Vagina (tissue), 2 donors: ENCODE measurements around the gene MEF2C. TPM values are rescaled to one million over a fixed set of nuclear protein-coding genes. Genes with fewer than 3 reads are reported as not detected.

ENCODE experiments used
- DNase-seq, 2 donors: peaks; one replicate each; pipeline ENCODE4 v3.0.0-alpha.2; 2017; ENCODE audit errors: extremely low spot score in 2 of 2
- H3K27ac ChIP-seq: fragments of 200-600 bp; sonication (generic); one replicate; pipeline ENCODE4 v1.5.1; 2019
- H3K27me3 ChIP-seq: fragments of 200-600 bp; sonication (generic); one replicate; pipeline ENCODE4 v1.5.1; 2019
- H3K36me3 ChIP-seq, 2 donors: fragments of 200-600 bp; sonication (generic); one replicate each; pipeline ENCODE4 v1.5.1; 2017 to 2019
- H3K4me1 ChIP-seq: fragments of 200-600 bp; sonication (generic); one replicate; pipeline ENCODE4 v1.5.1; 2019
- H3K4me3 ChIP-seq, 2 donors: fragments of 200-600 bp; sonication (generic); 1 replicate in 1 of 2; 2 replicates in 1 of 2; pipeline ENCODE4 v1.5.1; 2016 to 2019
- H3K9me3 ChIP-seq: fragments of 200-600 bp; sonication (generic); one replicate; pipeline ENCODE4 v1.5.1; 2019
- CTCF ChIP-seq, 3 experiments: fragments of 450-650 bp in 2 of 3; fragments of 200-600 bp in 1 of 3; sonication (generic) in 1 of 3; IDR thresholded peaks; one replicate each; pipeline ENCODE4 v1.5.1; 2017 to 2019; ENCODE audit warnings: antibody characterized with exemption in 3 of 3, mild to moderate bottlenecking in 2 of 3, moderate library complexity in 2 of 3
- POLR2A ChIP-seq, 2 donors: fragments of 450-650 bp; IDR thresholded peaks; one replicate each; pipeline ENCODE4 v1.6.1; 2017; ENCODE audit warnings: antibody characterized with exemption in 2 of 2, mild to moderate bottlenecking in 2 of 2, moderate library complexity in 2 of 2
- POLR2AphosphoS5 ChIP-seq, 2 donors: sonication (generic); formaldehyde crosslinking; IDR thresholded peaks; one replicate each; pipeline ENCODE4 v1.9.0; 2017; ENCODE audit warnings: antibody characterized with exemption in 2 of 2, mild to moderate bottlenecking in 2 of 2, low read depth in 1 of 2; ENCODE audit not compliant: insufficient read depth in 1 of 2
- intact Hi-C: fragments of 100-400 bp; cut with DNase I; formaldehyde crosslinking; loops from one replicate; pipeline ENCODE4 v1.15.1; 2023
- total RNA-seq: library from RNA; depleted of rRNA; stranded (reverse); fragments of >200 nt; gene quantifications from one replicate; pipeline ENCODE4 v1.2.3, GENCODE V29; 2016

MEF2C gene
- total RNA-seq, 1 donor from 2014 or later = 22.3 TPM

DNA sequence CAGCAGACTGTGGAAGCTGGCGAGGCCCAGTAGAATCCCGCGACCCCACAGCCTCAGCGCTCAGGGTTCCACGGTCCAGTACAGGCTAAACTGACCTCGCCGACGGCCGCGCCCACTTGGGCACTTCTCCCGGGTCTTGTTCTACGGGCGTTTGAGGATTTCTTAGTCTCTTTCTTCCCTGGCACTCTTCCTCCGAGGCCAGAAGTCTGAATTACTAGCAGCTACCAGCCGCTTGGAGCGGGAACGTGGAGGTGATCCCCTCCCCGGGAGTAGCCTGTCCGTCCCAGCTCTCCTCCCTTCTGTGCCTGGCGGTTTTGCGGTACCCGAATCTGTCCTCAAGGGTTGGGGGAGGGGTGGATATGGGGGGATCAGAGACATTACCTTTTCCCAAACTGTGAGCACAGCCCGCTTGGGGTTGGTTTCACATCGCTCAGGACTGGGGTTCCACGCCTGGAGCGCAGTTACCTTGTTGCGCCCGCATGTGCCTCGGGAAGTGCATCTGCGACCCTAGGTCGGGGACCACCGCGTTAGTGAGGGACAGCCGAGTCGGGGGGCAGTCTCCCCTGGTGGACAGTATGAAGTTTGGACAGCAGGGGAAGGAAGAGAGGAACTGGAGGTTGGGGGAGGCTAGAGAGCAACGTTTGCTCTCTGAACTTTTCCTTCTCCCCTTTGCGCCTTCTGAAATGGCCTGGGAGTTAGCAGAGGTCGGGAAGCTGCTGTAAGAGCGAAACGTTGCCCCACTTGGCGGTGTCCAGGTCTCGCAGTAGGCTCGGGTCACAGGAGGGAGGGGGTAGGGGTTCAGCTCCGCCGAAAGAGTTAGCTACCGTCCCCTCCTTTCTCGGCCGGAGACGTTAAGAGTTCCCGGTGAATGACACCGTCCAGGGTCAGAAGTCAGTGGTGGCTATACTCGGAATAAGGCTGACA, 190.8 kb downstream of the MEF2C start:
- no peak for DNase-seq
- intact Hi-C loops = no loop called here
- Histone ChIP-seq H3K9me3 (no peaks in the 10 kb centered on the region), H3K4me1 (peaks cover 26% of the 10 kb centered on the region), H3K4me3 (peak overlapping the region in 1 of 2 donors; percentile 15), H3K27ac (no peak overlapping the region), H3K27me3 (peaks cover 22% of the 10 kb centered on the region), H3K36me3 (no peaks in the 10 kb centered on the region)
- TF ChIP-seq CTCF (IDR thresholded peaks at IDR 0.05) (no peak), POLR2AphosphoS5 (IDR thresholded peaks at IDR 0.05; ENCODE audit: insufficient read depth in 1 of 2, low read depth in 1 of 2) (no peak), POLR2A (IDR thresholded peaks at IDR 0.05) (no peak)

GRCh38 chr5:88691230-88691582, 191.8 kb downstream of the MEF2C start:
- intact Hi-C loops = no loop called here
- Histone ChIP-seq H3K36me3 (no peaks in the 10 kb centered on the region), H3K9me3 (no peaks in the 10 kb centered on the region), H3K27me3 (peaks cover 28% of the 10 kb centered on the region), H3K27ac (no peak overlapping the region), H3K4me3 (peak overlapping the region in 1 of 2 donors; percentile 34), H3K4me1 (peaks cover 26% of the 10 kb centered on the region)
- no peak for TF ChIP-seq POLR2A (IDR thresholded peaks at IDR 0.05)
- TF ChIP-seq POLR2AphosphoS5 (IDR thresholded peaks at IDR 0.05; ENCODE audit: insufficient read depth in 1 of 2, low read depth in 1 of 2) = no peak
- no peak for TF ChIP-seq CTCF (IDR thresholded peaks at IDR 0.05)
- DNase-seq = no peak

DNA sequence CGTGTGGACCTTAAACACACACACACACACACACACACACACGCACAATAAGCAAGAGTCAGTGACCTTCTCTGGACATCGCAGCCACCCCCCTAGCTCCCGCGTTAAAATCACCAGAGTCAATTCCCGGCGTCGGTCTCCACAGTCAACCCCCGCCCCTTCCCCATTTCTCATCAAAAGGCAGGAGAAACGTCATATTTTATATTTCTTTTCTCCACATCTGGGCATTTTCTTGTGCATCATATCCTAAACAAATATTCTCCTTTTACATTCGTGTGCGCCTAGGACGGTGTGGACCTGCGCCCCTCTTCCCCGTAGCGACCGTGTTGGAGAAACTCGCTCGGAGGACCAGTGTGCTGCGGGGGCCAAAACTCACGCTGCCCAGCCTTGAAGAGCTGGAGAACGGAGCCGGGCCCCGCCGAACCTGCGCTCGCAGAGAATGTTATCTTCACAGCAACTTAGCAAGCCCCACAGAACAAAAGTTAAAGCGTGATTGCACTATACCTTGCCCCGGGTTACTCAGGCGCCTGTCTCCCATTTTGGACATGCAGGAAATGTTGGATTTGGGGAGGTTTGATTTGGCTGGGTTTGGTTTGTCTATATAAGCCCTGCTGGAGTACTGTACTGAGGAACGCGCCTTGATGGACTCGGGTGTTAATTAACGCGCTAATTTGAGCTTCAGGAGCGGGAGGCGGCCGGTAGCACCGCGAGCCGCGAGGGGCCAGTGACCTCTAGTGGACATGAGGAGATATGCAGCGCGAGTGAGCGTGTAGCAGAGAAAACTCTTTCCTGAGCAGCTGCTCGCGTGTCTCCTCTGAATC, 192.4 kb downstream of the MEF2C start:
- intact Hi-C loops = no loop called here
- no peak for DNase-seq
- H3K27me3 ChIP-seq = peaks cover 30% of the 10 kb centered on the region
- no peaks in the 10 kb centered on the region for H3K36me3 ChIP-seq
- H3K4me1 ChIP-seq = peaks cover 26% of the 10 kb centered on the region
- TF ChIP-seq POLR2A (IDR thresholded peaks at IDR 0.05) (no peak), POLR2AphosphoS5 (IDR thresholded peaks at IDR 0.05; ENCODE audit: insufficient read depth in 1 of 2, low read depth in 1 of 2) (peak in 1 of 2 donors; percentile 10), CTCF (IDR thresholded peaks at IDR 0.05) (peak; percentile 63 to 88 (median 70))
- H3K27ac ChIP-seq = no peak overlapping the region
- no peaks in the 10 kb centered on the region for H3K9me3 ChIP-seq
- peak overlapping the region in 1 of 2 donors; percentile 34 for H3K4me3 ChIP-seq

- no peaks in the 10 kb centered on the region for H3K9me3 ChIP-seq
- no peak overlapping the region for H3K27ac ChIP-seq
- intact Hi-C loops = no loop called here
- no peak for DNase-seq
- H3K4me3 ChIP-seq = no peak overlapping the region
- no peaks in the 10 kb centered on the region for H3K36me3 ChIP-seq
- TF ChIP-seq POLR2AphosphoS5 (IDR thresholded peaks at IDR 0.05; ENCODE audit: insufficient read depth in 1 of 2, low read depth in 1 of 2) = no peak
- TF ChIP-seq CTCF (IDR thresholded peaks at IDR 0.05) = no peak
- no peak for TF ChIP-seq POLR2A (IDR thresholded peaks at IDR 0.05)
- H3K27me3 ChIP-seq = peaks cover 30% of the 10 kb centered on the region
- peaks cover 26% of the 10 kb centered on the region for H3K4me1 ChIP-seq
These were observed 193.1 kb downstream of the MEF2C start for GRCh38 chr5:88689668-88690408.
